Panc1 (cell line): ENCODE results near the gene TLE4. TPM values are rescaled to one million over a fixed set of nuclear protein-coding genes. Genes with fewer than 3 reads are reported as not detected.

Source experiments
- ATAC-seq: fragments of 200-7000 bp; cut with Tn5 transposase; 2 replicates; pipeline ENCODE4 v1.9.1; 2020; ENCODE audit warnings: mild to moderate bottlenecking, moderate library complexity
- BruUV-seq: library from RNA; stranded (reverse); fragments of 400-500 nt; replicated peaks from 2 replicates; lab custom pipeline; 2021; lab: Mats Ljungman, UMichigan
- CTCF ChIA-PET: fragments of 300-600 bp; sonication (Branson Sonifier 250); formaldehyde crosslinking; loops from one replicate; lab custom pipeline; 2022; ENCODE audit warnings: antibody characterized with exemption; lab: Charles Lee
- POLR2A ChIA-PET: fragments of 300-600 bp; sonication (Branson Sonifier 250); formaldehyde crosslinking; loops from one replicate; lab custom pipeline; 2022; ENCODE audit warnings: antibody characterized with exemption; lab: Charles Lee
- DNase-seq: peaks from one replicate; pipeline ENCODE4 v3.0.0-alpha.2; 2010; ENCODE audit warnings: low read depth, low spot score
- H3K27ac ChIP-seq: 2 replicates; pipeline ENCODE4 v1.5.1; 2011; ENCODE audit warnings: mild to moderate bottlenecking, low read length, inconsistent platforms
- H3K27me3 ChIP-seq: fragments of 200-500 bp; sonication (Bioruptor generic); 2 replicates; pipeline ENCODE4 v1.6.0; 2014; ENCODE audit warnings: low read length, inconsistent platforms; ENCODE audit not compliant: control insufficient read depth, insufficient read depth
- H3K36me3 ChIP-seq: fragments of 200-500 bp; sonication (Bioruptor generic); 2 replicates; pipeline ENCODE4 v1.5.1; 2014; ENCODE audit warnings: inconsistent platforms, mild to moderate bottlenecking, low read length, moderate library complexity; ENCODE audit not compliant: control insufficient read depth, insufficient read depth
- H3K4me1 ChIP-seq: 2 replicates; pipeline ENCODE4 v1.5.1; 2011; ENCODE audit warnings: inconsistent platforms, mild to moderate bottlenecking, low read length, moderate library complexity; ENCODE audit not compliant: control insufficient read depth, insufficient read depth
- H3K4me3 ChIP-seq, 2 experiments: 2 replicates each; pipeline ENCODE4 v1.5.1; 2011 to 2012; ENCODE audit warnings: low read depth in 2 of 2, low read length in 2 of 2, mild to moderate bottlenecking in 2 of 2, inconsistent platforms in 1 of 2, moderate library complexity in 1 of 2
- H3K9me3 ChIP-seq: fragments of 200-500 bp; sonication (Bioruptor generic); 2 replicates; pipeline ENCODE4 v1.5.1; 2014; ENCODE audit warnings: low read depth, mild to moderate bottlenecking, inconsistent platforms, low read length, moderate library complexity; ENCODE audit not compliant: control insufficient read depth, insufficient read depth
- CTCF ChIP-seq: fragments of 450-650 bp; IDR thresholded peaks from 2 replicates; pipeline ENCODE4 v1.5.1; 2017; ENCODE audit warnings: mild to moderate bottlenecking
- POLR2AphosphoS5 ChIP-seq: IDR thresholded peaks from 2 replicates; pipeline ENCODE4 v1.6.1; 2012; ENCODE audit warnings: mild to moderate bottlenecking, low read depth, low read length, moderate library complexity
- REST ChIP-seq, 2 experiments: IDR thresholded peaks; 2 replicates each; pipeline ENCODE4 v1.6.1; 2011 to 2012; ENCODE audit warnings: low read depth in 2 of 2, control low read depth in 1 of 2, low read length in 1 of 2, mild to moderate bottlenecking in 1 of 2, moderate library complexity in 1 of 2; ENCODE audit not compliant: insufficient read depth in 1 of 2
- SIN3A ChIP-seq: IDR thresholded peaks from 2 replicates; pipeline ENCODE4 v1.6.1; 2012; ENCODE audit warnings: low read depth, mild to moderate bottlenecking, low read length, moderate library complexity, borderline replicate concordance; ENCODE audit not compliant: insufficient read depth
- TCF7L2 ChIP-seq: IDR thresholded peaks from 2 replicates; pipeline ENCODE4 v1.6.1; 2011; ENCODE audit warnings: mild to moderate bottlenecking, low read depth, low read length, inconsistent platforms
- in situ Hi-C: cut with HindIII; loops from 2 replicates; pipeline ENCODE4 v1.10.0; 2016; ENCODE audit warnings: low sequenced_read_pairs, low pct_unique_long_range_greater_than_20kb
- intact Hi-C: fragments of 100-400 bp; cut with micrococcal nuclease; formaldehyde crosslinking; loops from one replicate; pipeline ENCODE4 v1.10.0; 2022; ENCODE audit not compliant: unreplicated experiment
- total RNA-seq: library from RNA; stranded (reverse); gene quantifications from one replicate; pipeline ENCODE4 v1.2.1, GENCODE V29; 2021; ENCODE audit not compliant: unreplicated experiment

TLE4 gene
- total RNA-seq, 1 experiment from 2014 or later: 8.7 TPM

GRCh38 chr9:79577969-79578723, 6.4 kb downstream of the TLE4 start:
- peaks cover 4% of the 10 kb centered on the region for H3K27me3 ChIP-seq
- in situ Hi-C loops: no loop called here
- no peak overlapping the region for H3K4me3 ChIP-seq
- no peak for DNase-seq
- intact Hi-C loops: no loop called here
- ChIA-PET POLR2A (no interaction called here), CTCF (no interaction called here)
- H3K27ac ChIP-seq: no peak overlapping the region
- no peaks in the 10 kb centered on the region; the same call in 1 of the 2 replicates for H3K4me1 ChIP-seq
- no peaks in the 10 kb centered on the region for H3K9me3 ChIP-seq
- no peak for ATAC-seq
- H3K36me3 ChIP-seq: no peaks in the 10 kb centered on the region
- BruUV-seq: no TSS peak
- TF ChIP-seq SIN3A: no peak
- TF ChIP-seq TCF7L2: no peak
- no peak for TF ChIP-seq CTCF
- TF ChIP-seq REST (IDR thresholded peaks at IDR 0.05; ENCODE audit: insufficient read depth in 1 of 2, low read depth in 2 of 2, low read length in 1 of 2): no peak
- TF ChIP-seq POLR2AphosphoS5: no peak

GRCh38 chr9:79578891-79579290, 7.1 kb downstream of the TLE4 start:
- no TSS peak for BruUV-seq
- no peak overlapping the region for H3K27ac ChIP-seq
- H3K4me1 ChIP-seq: no peaks in the 10 kb centered on the region
- intact Hi-C loops: no loop called here
- no peaks in the 10 kb centered on the region for H3K9me3 ChIP-seq
- POLR2A ChIA-PET: no interaction called here
- ATAC-seq (no peak), DNase-seq (no peak)
- in situ Hi-C loops: no loop called here
- peaks cover under 1% of the 10 kb centered on the region for H3K27me3 ChIP-seq
- no peaks in the 10 kb centered on the region for H3K36me3 ChIP-seq
- no peak overlapping the region for H3K4me3 ChIP-seq
- CTCF ChIA-PET: no interaction called here
- TF ChIP-seq SIN3A: no peak
- TF ChIP-seq CTCF: no peak
- no peak for TF ChIP-seq POLR2AphosphoS5
- TF ChIP-seq REST (IDR thresholded peaks at IDR 0.05; ENCODE audit: insufficient read depth in 1 of 2, low read depth in 2 of 2, low read length in 1 of 2): no peak
- no peak for TF ChIP-seq TCF7L2
